Tibial artery (tissue), 4 donors: ENCODE data around the gene MDM1.

Experiments used
- DNase-seq, 2 donors: peaks; one replicate each; pipeline ENCODE4 v3.0.0-alpha.2; 2019
- H3K27ac ChIP-seq, 2 donors: fragments of 200-600 bp; sonication (generic) in 1 of 2; 1 replicate in 1 of 2; 2 replicates in 1 of 2; pipeline ENCODE4 v1.5.1; 2018 to 2019; ENCODE audit warnings: mild to moderate bottlenecking in 1 of 2
- H3K27me3 ChIP-seq, 2 donors: fragments of 200-600 bp; sonication (generic) in 1 of 2; one replicate each; pipeline versions ENCODE4 v1.5.1 to v1.6.0; 2016 to 2019
- H3K36me3 ChIP-seq, 3 donors: fragments of 200-600 bp; sonication (generic) in 2 of 3; one replicate each; pipeline ENCODE4 v1.5.1; 2016 to 2019; ENCODE audit warnings: mild to moderate bottlenecking in 2 of 3
- H3K4me1 ChIP-seq, 4 donors: fragments of 200-600 bp; sonication (generic) in 2 of 4; 1 replicate in 3 of 4; 2 replicates in 1 of 4; pipeline ENCODE4 v1.5.1; 2016 to 2019
- H3K4me3 ChIP-seq, 2 donors: fragments of 200-600 bp; sonication (generic) in 1 of 2; 1 replicate in 1 of 2; 2 replicates in 1 of 2; pipeline ENCODE4 v1.5.1; 2018 to 2019; ENCODE audit warnings: mild to moderate bottlenecking in 2 of 2
- H3K9me3 ChIP-seq, 3 donors: fragments of 200-600 bp; sonication (generic) in 1 of 3; one replicate each; pipeline ENCODE4 v1.5.1; 2016 to 2019
- CTCF ChIP-seq, 2 experiments: fragments of 200-600 bp in 1 of 2; fragments of 450-650 bp in 1 of 2; IDR thresholded peaks; one replicate each; pipeline ENCODE4 v1.5.1; 2017 to 2019; ENCODE audit warnings: antibody characterized with exemption in 2 of 2, mild to moderate bottlenecking in 1 of 2, moderate library complexity in 1 of 2
- intact Hi-C: fragments of 100-400 bp; cut with DNase I; formaldehyde crosslinking; loops from one replicate; pipeline ENCODE4 v1.15.0; 2023; ENCODE audit warnings: low total_unique reads

MDM1 gene

GRCh38 chr12:68304626-68305025 lies 27.5 kb downstream of the MDM1 start:
- Histone ChIP-seq H3K4me1 (peaks cover 0 to 12% (median 0%) of the 10 kb centered on the region in 4 donors), H3K9me3 (peaks cover 0 to 8% (median 0%) of the 10 kb centered on the region in 3 donors), H3K36me3 (peaks cover 15 to 63% (median 25%) of the 10 kb centered on the region in 3 donors), H3K27ac (no peak overlapping the region), H3K4me3 (no peak overlapping the region), H3K27me3 (no peaks in the 10 kb centered on the region)
- intact Hi-C loops: no loop called here
- no peak for TF ChIP-seq CTCF (IDR thresholded peaks at IDR 0.05)
- no peak for DNase-seq

GRCh38 chr12:68303850-68304249 lies 28.3 kb downstream of the MDM1 start:
- Histone ChIP-seq H3K9me3 (peaks cover 0 to 9% (median 0%) of the 10 kb centered on the region in 3 donors), H3K4me1 (peaks cover 0 to 12% (median 0%) of the 10 kb centered on the region in 4 donors), H3K27ac (no peak overlapping the region), H3K27me3 (no peaks in the 10 kb centered on the region), H3K4me3 (no peak overlapping the region), H3K36me3 (peaks cover 18 to 59% (median 22%) of the 10 kb centered on the region in 3 donors)
- intact Hi-C loops: no loop called here
- DNase-seq: peak in 1 of 2 donors; percentile 34
- no peak for TF ChIP-seq CTCF (IDR thresholded peaks at IDR 0.05)

GRCh38 chr12:68297929-68298328 lies 34.2 kb downstream of the MDM1 start:
- H3K27ac ChIP-seq: no peak overlapping the region
- peaks cover 18 to 50% (median 22%) of the 10 kb centered on the region in 3 donors for H3K36me3 ChIP-seq
- no peak for TF ChIP-seq CTCF (IDR thresholded peaks at IDR 0.05)

GRCh38 chr12:68294251-68294650 lies 37.9 kb downstream of the MDM1 start:
- Histone ChIP-seq H3K4me3 (no peak overlapping the region), H3K27ac (no peak overlapping the region), H3K9me3 (no peaks in the 10 kb centered on the region), H3K4me1 (no peaks in the 10 kb centered on the region), H3K27me3 (no peaks in the 10 kb centered on the region), H3K36me3 (peaks cover 3 to 20% (median 6%) of the 10 kb centered on the region in 3 donors)
- intact Hi-C loops: no loop called here
- no peak for DNase-seq
- TF ChIP-seq CTCF (IDR thresholded peaks at IDR 0.05): no peak

More at GRCh38 chr12:68297929-68298328, 34.2 kb downstream of the MDM1 start:
- Histone ChIP-seq H3K4me3 (no peak overlapping the region), H3K9me3 (peaks cover 0 to 9% (median 0%) of the 10 kb centered on the region in 3 donors), H3K27me3 (no peaks in the 10 kb centered on the region), H3K4me1 (no peaks in the 10 kb centered on the region)
- intact Hi-C loops: no loop called here
- DNase-seq: no peak

- no peak overlapping the region for H3K27ac ChIP-seq
- H3K36me3 ChIP-seq: peaks cover 0 to 15% (median 2%) of the 10 kb centered on the region in 3 donors
- no peak for DNase-seq
- intact Hi-C loops: no loop called here
- no peaks in the 10 kb centered on the region for H3K4me1 ChIP-seq
- no peak overlapping the region for H3K4me3 ChIP-seq
- H3K9me3 ChIP-seq: no peaks in the 10 kb centered on the region
- no peaks in the 10 kb centered on the region for H3K27me3 ChIP-seq
- TF ChIP-seq CTCF (IDR thresholded peaks at IDR 0.05): no peak
Measured at GRCh38 chr12:68293347-68293746, 38.8 kb downstream of the MDM1 start.
